NCI-H510A (cell line): Measurements from ENCODE around the gene PCNX1.
"Not testable (repeated sequence)": the region's sequence is repeated elsewhere in the genome, so short reads cannot be mapped to it uniquely, and the experiment has no call there.

Experiments used
- DNase-seq: peaks from one replicate; lab custom pipeline; 2025; lab: John Stamatoyannopoulos, UW

Gene PCNX1

DNA sequence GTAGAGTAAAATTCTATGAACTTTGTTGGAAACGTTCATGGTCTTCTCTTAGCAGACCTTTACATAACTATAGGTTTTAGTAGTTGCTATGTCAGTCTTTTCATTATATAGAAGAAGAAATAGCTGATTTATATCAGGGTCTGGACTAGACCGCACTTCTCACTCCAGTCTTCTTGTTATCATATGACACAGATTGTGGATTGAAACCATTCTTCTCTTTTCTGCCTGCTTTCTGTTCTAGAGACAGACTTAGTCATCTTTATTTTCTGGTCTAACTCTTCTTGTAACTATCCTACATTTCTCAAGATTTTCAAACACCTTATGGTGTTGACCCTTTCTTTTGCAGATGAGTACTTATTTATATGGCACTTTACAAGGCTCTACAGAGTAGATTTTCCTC, 55.7 kb downstream of the PCNX1 start:
- DNase-seq, result no peak

DNA sequence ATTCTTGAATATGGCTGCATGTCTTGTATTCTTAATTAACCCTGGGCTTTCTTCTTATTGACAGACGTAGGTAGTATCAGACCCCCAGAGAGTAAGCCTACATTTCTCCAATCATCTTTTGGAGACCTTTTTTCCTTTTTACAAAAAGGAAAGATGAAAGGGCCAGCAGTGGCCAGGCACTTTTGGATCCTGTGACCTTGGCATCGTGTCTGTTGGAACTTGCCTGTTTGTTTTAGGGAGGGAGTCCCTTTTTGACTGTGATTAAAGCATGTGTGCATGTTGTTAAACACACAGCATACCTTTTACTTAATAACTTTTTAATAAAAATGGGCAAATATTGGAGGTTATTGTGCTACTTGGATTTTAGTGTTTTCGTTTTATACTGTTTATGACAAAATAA, 57.2 kb downstream of the PCNX1 start:
- no peak for DNase-seq

DNA sequence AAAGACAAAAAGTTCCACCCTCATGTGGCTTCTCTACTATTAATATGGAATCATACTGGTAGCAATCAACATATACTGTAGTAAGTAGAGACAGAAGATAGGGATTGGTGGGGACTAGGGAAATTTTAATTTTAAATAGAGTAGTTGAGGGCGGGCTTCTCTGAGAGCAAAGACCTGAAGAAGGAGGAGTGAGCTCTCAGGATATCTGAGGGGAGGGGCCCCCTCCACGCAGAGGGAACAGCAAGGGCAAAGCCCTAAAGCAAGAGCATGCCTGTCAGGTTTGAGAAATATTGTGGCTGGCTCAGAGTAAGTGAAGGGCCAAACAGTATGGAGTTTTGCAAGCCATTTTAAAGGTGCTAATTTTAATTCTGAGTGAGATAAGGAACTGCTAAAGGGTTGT, 64.3 kb downstream of the PCNX1 start:
- DNase-seq, result no peak

DNA sequence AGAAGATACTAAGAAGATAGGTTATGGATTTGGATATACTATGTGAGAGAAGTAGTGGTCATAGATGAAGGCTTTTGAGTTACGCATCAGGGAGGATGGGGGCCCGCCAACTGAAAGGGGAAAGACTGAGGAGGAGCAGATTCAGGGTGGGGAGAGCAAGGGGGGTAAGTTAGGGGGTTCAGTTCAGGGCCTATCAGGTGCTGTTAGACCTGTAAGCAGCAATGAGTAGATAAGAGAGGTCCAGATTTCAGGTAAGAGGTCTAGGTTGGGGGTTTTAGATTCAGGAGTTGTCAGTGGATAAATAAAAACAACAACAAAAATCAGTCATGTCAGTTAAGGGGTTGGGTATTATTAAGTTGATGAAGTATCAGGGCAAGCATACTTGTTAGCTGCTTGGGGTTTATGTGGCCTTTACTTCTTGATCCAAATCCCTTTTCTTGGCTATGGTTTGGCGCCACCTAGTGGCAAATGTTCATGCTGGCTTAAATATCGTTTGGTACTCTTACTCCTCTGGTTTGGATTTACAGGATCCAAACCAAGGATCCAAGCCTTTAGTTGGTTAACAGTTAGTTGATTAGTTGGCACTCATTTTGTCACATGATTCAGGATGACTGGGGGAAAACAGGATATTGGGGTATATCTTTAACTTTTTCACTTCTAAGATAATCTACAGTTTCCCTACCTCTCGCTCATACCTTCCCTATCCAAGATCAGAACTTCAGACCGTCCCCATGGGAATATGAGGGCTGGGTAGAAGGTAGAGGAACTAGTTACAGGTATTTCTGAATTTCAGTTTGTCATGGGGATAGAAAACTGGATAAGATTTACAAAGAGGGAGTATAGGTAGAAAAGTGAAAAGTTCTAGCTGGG, 65.1 kb downstream of the PCNX1 start:
- peak; percentile 20 for DNase-seq

DNA sequence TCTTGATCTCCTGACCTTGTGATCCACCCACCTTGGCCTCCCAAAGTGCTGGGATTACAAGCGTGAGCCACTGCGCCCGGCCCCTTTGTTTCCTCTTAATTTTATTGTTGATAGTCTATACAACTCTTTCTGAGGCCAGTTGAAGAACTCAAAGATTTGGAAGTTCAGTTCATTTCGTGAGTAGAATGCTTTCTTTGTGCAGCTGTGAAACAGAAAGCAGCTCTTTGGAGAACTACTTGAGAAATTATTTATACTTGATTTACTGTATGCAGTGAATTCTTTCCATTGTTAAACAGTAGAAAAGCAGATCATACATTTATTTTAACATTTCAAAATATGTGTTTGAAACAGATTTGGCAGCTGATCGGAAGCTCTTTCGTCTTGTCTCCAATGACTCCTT, 69.3 kb downstream of the PCNX1 start:
- no peak for DNase-seq

DNA sequence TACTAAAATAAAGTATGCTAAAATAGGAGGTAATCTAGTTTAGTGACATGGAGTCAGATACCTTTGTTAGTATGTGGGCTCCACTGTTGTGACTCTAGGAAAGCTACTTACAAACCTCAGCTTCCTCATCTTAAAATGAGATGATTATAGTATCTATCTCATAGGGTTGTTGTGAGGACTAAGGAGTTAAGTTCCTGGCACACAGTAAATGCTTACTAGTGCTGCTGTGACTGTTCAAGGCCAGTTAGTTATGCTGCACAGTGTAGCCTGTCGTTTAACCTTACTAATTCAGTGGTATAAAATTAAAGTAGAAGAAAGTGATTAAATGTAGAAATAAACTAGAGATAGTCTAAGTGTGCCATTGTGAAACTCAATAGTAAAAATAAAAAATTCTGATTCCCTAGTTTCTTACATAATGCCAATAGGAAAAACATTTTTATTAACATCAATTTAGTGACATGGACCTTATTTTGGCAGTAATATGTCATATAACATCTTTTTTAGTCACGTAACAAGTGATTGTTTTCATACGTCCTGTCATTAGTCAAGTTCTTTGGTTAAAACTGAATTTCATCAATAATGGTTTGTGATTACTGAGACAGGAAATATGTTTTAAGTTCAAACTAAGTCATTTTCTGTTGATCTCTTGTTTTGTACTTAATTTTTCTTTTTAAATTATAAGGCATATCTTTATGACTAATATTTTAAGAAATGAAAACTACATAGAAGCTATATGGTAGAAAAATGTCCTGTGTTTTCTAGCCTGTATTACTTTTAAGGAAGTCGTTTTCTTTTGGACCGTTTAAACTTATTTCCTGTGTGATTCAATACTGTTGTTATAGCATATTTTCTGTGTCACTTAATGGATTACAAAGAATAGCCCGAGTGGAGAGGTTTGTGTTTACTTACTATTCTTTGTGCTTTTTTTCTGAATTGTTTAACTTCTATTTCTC, 74.0 kb downstream of the PCNX1 start:
- no peak for DNase-seq

DNA sequence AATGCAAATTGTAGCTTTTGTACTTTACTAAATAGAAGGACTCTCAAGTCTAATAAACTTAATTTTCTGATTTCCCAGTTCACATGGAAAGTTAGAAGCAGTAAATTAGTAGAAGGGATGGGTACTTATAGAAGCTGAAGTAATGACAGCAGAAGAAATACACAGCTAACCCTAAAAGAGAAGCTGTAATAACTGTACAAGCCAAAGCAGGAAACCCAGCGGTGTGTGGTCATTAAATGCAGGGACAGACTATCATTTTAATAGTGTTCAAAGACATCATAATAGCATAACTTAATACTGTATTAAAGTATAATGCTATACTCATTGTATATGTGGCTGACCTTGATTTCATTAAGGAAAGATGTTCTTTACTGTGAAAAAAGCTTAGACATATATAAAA, 74.9 kb downstream of the PCNX1 start:
- no peak for DNase-seq

DNA sequence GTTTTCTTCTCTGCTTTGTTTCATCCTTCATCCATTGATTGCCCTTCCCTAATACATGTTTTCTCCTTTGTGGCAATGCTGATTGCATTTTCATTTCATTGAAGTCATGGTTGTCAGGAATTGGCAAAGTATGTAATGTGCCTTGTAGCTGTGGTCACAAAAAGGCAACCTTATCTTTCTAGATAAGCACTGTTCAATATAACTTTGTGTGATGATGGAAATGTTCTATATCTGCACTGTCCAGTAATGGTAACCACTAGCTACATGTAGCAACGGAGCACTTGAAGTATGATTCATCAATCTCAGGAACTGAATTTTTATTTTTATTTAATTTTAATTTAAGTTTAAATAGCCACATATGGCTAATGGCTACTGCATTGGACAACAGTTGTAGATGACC, 79.8 kb downstream of the PCNX1 start:
- no peak for DNase-seq

DNA sequence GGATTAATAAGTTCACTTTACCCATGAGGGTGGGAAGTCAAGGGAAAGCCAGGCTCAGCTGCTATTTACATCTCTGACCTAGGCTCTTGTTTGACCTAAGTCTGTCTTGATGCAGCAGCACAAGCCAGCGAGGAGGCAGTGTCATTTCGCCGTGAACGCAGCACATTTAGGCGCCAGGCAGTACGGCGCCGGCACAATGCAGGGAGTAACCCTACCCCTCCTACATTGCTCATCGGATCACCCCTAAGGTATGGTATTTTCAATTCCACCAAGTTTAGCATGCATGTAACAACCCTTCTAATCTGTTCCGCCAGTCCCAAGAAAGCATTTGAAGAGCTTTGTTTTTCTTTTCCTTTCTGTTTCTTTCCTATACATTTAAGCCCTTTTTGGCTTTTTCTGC, 81.2 kb downstream of the PCNX1 start:
- DNase-seq, result no peak

DNA sequence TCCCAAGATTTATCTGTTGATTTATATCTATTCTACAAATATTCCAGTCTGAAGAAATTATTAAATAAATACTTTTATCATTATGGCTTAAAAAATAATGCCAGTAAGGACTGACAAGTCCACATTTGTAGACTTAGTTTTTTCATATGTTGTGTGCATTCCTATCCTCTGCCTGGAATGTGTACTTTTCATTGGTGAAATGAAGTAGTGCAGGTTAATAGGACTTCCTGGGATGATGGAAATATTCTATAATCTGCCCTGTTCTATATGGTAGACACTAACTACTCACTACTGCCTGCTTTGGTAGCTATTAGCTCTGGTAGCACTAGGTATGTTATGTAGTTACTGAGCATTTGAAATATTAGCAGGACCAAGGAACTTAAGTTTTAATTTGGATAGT, 86.7 kb downstream of the PCNX1 start:
- DNase-seq, result no peak

DNA sequence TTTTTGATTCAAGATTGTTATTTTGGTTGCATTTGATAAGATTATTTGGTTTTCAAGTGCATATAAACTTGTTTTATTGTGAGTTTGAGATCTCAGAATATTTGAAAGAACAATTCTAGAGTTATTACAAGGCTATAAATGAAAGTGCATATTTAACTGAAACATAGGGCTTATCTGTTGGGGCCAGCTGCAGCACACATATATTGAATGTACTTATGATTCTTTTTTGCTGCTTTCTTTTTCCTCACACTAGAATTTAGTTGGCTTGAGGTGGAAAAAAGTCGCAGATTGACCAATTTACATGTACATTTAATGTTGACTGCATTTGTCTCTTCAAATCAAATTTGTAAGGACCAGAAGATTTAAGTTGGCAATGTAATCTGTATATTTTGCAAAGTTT, 88.0 kb downstream of the PCNX1 start:
- no peak for DNase-seq

DNA sequence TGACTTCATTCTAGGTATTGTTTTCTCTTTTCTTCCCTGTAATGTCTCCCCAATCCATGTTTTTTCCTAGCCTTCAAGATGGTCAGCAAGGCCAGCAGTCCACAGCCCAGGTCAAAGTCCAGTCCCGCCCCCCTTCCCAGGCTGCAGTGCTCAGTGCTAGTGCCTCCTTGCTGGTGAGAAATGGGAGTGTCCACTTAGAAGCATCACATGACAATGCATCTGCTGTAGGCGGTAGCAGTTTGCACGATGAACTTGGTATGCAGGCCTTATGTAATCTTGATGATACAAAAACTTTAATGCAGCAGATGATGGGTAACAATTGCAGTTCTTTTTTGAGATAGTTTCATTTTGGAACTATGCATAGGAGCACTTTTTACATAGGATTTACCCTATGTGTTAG, 88.4 kb downstream of the PCNX1 start:
- no peak for DNase-seq

DNA sequence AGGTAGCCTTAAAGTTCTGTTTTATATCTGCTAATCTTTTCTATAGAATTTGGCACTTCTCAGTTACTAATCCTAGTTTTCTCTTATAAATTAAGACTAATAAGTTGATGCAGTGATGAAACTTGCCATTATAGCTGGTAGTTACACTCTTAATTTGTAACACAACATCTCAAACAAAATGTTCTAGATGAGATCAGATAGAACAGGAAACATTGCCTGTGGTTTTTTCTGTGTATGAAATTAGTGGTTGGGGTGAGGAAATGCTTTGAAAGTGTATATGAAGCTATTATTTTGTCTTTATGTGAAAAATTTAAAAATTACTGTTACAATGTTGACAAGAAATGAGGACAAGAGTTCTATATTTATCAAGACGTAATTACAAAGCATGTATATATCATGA, 91.9 kb downstream of the PCNX1 start:
- no peak for DNase-seq

DNA sequence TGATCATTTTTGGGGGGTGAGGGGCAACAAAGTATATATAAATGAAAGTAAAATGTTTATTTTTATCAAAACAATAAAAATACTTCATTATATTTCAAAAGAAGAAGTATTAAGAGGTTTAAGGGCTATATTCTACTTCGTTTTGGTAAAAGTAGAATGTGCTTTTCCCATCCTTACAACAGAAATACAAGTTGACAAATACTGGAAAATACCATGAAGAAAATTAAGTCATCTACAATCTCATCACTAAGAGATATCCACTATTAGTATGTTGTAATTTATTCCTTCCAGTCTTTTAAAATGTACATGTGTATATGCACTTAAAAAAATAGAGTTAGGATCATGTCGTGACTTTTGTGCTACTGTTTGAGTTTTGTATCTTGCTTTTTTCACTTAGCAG, 92.8 kb downstream of the PCNX1 start:
- no peak for DNase-seq

DNA sequence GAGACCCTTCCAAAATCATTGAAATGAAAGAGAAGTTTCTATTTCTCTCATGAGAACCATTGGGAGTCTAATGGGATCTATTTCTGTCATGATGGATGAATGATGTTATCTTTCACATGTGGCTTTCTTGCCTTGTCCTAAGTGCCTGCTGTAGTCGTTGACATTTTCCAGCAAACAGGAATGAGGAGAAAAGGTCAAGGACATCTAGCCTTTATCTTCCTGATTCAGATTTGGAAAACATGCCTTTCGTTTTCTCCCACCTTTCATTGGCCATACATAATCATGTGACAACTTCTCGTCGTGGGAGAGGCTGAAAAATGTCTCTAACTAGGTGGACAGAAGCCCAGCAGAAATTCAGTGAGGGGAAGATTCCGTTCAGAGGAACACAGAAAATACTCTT, 94.5 kb downstream of the PCNX1 start:
- DNase-seq, result no peak

DNA sequence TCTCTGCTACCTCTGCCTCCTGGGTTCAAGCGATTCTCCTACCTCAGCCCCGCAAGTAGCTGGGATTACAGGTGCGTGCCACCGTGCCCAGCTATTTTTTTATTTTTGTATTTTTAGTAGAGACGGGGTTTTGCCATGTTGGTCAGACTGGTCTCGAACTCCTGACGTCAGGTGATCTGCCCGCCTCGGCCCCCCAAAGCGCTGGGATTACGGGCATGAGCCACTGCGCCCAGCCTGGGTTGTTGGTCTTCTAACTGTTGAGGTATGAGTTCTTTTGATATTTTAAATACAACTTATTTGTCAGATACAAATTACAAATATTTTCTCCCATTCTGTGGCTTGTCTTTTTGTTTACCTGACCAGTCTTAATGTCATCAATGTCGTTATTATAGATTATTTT, 95.9 kb downstream of the PCNX1 start:
- no peak for DNase-seq

DNA sequence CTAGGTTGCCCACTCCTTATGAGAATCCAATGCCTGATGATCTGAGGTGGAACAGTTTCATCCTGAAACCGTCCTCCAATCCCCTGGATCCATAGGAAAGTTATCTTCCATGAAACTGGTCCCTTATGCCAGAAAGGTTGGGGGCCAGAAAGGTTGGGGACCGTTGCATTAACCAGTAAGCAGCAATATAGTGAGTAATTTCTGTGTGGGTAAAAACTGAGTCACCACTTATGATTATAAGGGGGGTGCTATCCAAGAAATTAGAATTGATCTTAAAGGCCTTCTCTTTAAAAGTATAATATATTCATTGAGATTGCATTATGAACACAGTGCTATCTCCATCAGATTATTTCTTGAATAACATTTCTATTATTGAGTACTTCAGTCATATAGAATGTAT, 97.2 kb downstream of the PCNX1 start:
- DNase-seq, result no peak

DNA sequence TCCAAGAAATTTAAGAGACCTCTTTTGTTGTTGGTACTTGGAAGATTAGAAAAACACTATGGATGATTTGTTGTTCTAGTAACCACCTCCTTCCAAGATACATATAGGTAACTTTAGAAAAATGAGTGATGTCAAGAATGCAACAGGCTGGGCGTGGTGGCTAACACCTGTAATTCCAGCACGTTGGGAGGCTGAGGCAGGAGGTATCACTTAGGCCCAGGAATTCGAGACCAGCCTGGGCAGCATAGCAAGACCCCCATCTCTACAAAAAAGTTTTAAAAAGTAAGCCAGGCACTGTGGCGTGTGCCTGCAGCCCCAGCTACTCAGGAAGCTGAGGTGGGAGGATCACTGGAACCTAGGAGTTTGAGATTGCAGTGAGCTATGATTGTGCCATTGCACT, 97.8 kb downstream of the PCNX1 start:
- DNase-seq, result no peak

DNA sequence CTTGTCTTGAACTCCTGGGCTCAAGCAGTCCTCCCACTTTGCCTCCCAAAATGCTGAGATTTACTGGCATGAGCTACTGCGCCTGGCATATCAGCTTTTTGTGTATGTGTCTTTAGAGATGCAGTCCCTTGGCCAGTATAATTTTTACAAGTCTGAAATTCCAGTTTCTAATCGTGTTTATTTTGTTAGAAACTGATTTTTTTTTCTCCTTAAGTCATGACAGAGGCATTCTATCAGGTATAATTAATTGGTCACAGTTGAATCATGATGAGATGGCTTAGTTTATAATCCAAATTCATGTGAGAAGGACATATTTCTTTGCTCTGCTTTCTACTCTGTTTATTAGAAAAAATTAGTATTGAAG, 98.9 kb downstream of the PCNX1 start:
- no peak for DNase-seq

DNA sequence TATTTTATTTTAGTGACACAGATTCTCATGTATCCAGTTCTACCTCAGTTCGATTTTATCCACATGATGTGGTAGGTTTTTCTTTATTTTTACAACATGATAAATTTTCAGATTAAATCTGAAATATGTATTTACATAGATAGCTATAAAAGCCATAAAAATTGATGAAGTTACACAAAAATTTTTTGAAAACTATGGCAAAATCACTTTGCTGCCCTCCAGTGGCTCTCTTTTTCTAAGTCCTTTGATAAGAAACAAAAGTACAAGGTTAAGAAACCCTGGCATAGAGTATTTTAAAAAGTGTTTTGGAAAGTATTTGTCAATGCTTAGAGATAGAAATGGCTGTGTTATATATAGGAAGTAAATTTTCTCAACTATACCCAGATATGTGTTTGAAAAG, 104.2 kb downstream of the PCNX1 start:
- DNase-seq, result no peak

DNA sequence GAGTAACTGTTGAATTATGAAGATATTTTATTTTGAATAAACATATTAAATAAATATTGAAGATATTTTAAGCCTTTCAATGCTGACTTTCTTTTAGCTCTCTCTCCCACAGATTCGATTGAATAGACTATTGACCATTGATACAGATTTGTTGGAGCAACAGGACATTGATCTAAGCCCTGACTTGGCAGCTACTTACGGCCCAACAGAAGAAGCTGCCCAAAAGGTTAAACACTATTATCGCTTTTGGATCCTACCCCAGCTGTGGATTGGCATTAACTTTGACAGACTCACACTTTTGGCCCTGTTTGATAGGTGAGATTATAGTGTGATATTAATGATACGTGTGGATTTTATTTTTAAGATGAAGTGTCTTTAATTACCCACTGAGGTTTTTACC, 105.6 kb downstream of the PCNX1 start:
- DNase-seq, result no peak

DNA sequence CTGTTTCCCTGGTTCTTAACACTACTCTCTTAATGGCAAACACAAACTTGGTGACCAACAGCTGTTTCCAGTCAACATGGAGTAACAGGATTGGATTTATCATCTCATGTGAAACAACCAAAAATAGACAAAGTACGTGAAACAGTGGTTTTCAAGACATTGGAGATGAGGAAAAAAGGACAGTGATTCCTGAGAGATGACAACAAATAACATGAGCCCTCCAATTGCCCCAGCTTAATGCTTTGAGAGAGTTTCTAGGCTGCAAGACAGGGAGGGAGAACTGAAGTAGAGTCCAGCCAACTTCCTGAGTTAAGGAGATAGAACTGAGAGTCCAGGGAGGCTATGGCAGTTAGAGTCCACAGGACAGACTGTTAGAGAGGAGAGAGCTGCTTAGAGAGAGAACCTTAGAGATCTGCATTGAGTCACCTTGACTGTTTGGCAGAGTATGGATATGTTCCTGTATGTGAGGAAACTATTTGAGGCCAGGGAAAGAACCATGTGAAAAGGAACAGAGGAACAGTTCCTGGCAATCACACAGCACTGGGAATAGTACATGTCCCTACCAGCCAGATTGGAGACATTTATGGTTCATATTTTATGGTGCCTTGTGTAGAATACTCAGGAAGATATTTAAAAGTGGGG, 106.4 kb downstream of the PCNX1 start:
- no peak for DNase-seq

DNA sequence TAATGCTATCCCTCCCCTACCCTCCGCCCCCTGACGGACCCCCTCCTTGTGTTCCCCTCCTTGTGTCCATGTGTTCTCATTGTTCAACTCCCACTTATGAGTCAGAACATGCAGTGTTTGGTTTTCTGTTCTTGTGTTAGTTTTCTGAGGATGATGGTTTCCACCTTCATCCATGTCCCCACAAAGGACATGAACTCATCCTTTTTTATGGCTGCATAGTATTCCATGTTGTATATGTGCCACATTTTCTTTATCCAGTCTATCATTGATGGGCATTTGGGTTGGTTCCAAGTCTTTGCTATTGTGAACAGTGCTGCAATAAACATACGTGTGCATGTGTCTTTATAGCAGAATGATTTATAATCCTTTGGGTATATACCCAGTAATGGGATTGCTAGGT, 112.7 kb downstream of the PCNX1 start:
- DNase-seq, result not testable (repeated sequence)
